Lower lobe of right lung (tissue), 2 donors: ENCODE results near the gene BTN1A1. TPM values are rescaled to one million over a fixed set of nuclear protein-coding genes. Genes with fewer than 3 reads are reported as not detected.
A peak's percentile ranks its signal among the peaks of the same experiment; 100 is the strongest.

Experiments
- ATAC-seq, 2 donors: fragments of 200-7000 bp; cut with Tn5 transposase; one replicate each; pipeline ENCODE4 v1.9.1; 2020 to 2022; ENCODE audit warnings: mild to moderate bottlenecking in 2 of 2, moderate library complexity in 2 of 2
- DNase-seq: peaks from one replicate; pipeline ENCODE4 v3.0.0-alpha.2; 2020
- H3K27ac ChIP-seq: fragments of 200-600 bp; one replicate; pipeline ENCODE4 v1.8.0; 2022
- H3K27me3 ChIP-seq: fragments of 200-600 bp; one replicate; pipeline ENCODE4 v1.8.0; 2022; ENCODE audit warnings: low read depth
- H3K36me3 ChIP-seq: fragments of 200-600 bp; one replicate; pipeline ENCODE4 v1.8.0; 2022; ENCODE audit warnings: mild to moderate bottlenecking
- H3K4me1 ChIP-seq: fragments of 200-600 bp; one replicate; pipeline ENCODE4 v1.8.0; 2022
- H3K4me3 ChIP-seq: fragments of 200-600 bp; one replicate; pipeline ENCODE4 v1.8.0; 2022; ENCODE audit warnings: mild to moderate bottlenecking
- H3K9me3 ChIP-seq: fragments of 200-600 bp; one replicate; pipeline ENCODE4 v1.8.0; 2022
- CTCF ChIP-seq: fragments of 200-600 bp; IDR thresholded peaks from one replicate; pipeline ENCODE4 v1.8.0; 2022; ENCODE audit warnings: antibody characterized with exemption, mild to moderate bottlenecking
- intact Hi-C: fragments of 100-400 bp; cut with DNase I; formaldehyde crosslinking; loops from one replicate; pipeline ENCODE4 v1.11.0; 2022
- total RNA-seq: library from RNA; stranded (reverse); fragmentation: NEBNext Ultra II Directional; extraction: Animal tissue kit (Norgen Biotek cat#: 25700); gene quantifications from one replicate; pipeline ENCODE4 v1.2.1, GENCODE V29; 2021
- donor health status: DM: no; HTN: yes; CAD: no; lungs with severe emphysema.

The BTN1A1 gene
- total RNA-seq, 1 donor from 2014 or later, result not detected

- no peak overlapping the region for H3K27ac ChIP-seq
- intact Hi-C loops, result no loop called here
- DNase-seq (no peak), ATAC-seq (no peak)
- no peaks in the 10 kb centered on the region for H3K9me3 ChIP-seq
- no peaks in the 10 kb centered on the region for H3K27me3 ChIP-seq
- H3K4me3 ChIP-seq, result no peak overlapping the region
- TF ChIP-seq CTCF, result no peak
- H3K4me1 ChIP-seq, result peaks cover 22% of the 10 kb centered on the region
- H3K36me3 ChIP-seq, result no peaks in the 10 kb centered on the region
Measured at GRCh38 chr6:26524722-26525370, 24.7 kb downstream of the BTN1A1 start.

DNA sequence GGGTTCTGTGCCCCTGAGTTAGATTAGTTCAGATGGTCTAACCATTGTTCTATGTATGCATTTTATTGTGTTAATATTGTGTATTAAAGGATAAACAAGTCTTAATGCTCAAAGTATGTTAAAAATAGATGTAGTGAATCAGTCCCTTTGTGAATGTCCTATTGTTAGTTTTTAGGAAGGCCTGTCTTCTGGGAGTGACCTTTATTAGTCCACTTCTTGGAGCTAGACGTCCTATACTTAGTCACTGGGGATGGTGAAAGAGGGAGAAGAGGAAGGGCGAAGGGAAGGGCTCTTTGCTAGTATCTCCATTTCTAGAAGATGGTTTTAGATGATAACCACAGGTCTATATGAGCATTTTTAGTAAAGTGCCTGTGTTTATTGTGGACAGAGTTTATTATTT is 25.7 kb downstream of the BTN1A1 start:
- Histone ChIP-seq H3K27me3 (no peaks in the 10 kb centered on the region), H3K27ac (no peak overlapping the region), H3K4me1 (peaks cover 16% of the 10 kb centered on the region), H3K4me3 (no peak overlapping the region), H3K36me3 (no peaks in the 10 kb centered on the region), H3K9me3 (no peaks in the 10 kb centered on the region)
- intact Hi-C loops, result no loop called here
- ATAC-seq (no peak), DNase-seq (no peak)
- no peak for TF ChIP-seq CTCF

- ATAC-seq (no peak), DNase-seq (no peak)
- Histone ChIP-seq H3K36me3 (no peaks in the 10 kb centered on the region), H3K27me3 (no peaks in the 10 kb centered on the region), H3K4me3 (no peak overlapping the region), H3K9me3 (no peaks in the 10 kb centered on the region), H3K4me1 (peaks cover 16% of the 10 kb centered on the region), H3K27ac (no peak overlapping the region)
- no peak for TF ChIP-seq CTCF
- intact Hi-C loops, result no loop called here
Measured at GRCh38 chr6:26526928-26527327, 26.8 kb downstream of the BTN1A1 start.

- intact Hi-C loops, result no loop called here
- ATAC-seq, result no peak
Measured at GRCh38 chr6:26530203-26530602, 30.1 kb downstream of the BTN1A1 start.

DNA sequence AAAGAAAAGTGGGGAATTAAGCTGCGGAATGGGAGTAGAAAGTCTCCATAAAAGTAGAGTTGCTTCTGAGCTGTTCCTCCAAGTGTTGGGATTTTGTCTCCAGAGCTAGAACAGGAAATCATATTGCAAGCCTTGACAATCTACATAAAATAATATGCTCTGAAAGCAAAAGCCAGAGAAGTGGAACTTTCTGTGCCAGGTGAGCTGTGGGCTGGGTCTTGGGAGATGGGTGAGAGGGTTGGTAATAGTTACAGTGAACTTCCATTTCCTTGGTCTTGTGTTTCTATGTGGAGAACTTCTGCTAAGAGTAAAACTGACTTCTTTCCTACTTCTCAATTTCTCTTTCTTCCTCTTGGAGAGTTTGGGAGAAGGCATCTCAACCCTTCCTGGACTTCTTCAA is 31.8 kb downstream of the BTN1A1 start:
- intact Hi-C loops, result no loop called here
- H3K27ac ChIP-seq, result peak overlapping the region; percentile 67

More at GRCh38 chr6:26530203-26530602, 30.1 kb downstream of the BTN1A1 start:
- TF ChIP-seq CTCF, result no peak
- DNase-seq, result no peak
- H3K4me1 ChIP-seq, result peaks cover 11% of the 10 kb centered on the region
- no peaks in the 10 kb centered on the region for H3K27me3 ChIP-seq
- H3K4me3 ChIP-seq, result no peak overlapping the region
- no peaks in the 10 kb centered on the region for H3K36me3 ChIP-seq
- no peak overlapping the region for H3K27ac ChIP-seq
- H3K9me3 ChIP-seq, result no peaks in the 10 kb centered on the region

More for the DNA sequence above, 31.8 kb downstream of the BTN1A1 start:
- no peak for TF ChIP-seq CTCF
- ATAC-seq (no peak), DNase-seq (no peak)
- H3K27me3 ChIP-seq, result no peaks in the 10 kb centered on the region
- no peak overlapping the region for H3K4me3 ChIP-seq
- peaks cover 25% of the 10 kb centered on the region for H3K4me1 ChIP-seq
- no peaks in the 10 kb centered on the region for H3K36me3 ChIP-seq
- H3K9me3 ChIP-seq, result no peaks in the 10 kb centered on the region
